ENCODE measurements around the gene TELO2. TPM values are rescaled to one million over a fixed set of nuclear protein-coding genes. Genes with fewer than 3 reads are reported as not detected.

Gene TELO2
- total RNA-seq, 4 donors from 2014 or later, result 23.1 to 40.0 (median 34.1) TPM

- WGBS, 2 donors, result 85 to 92% methylated on average over 33 to 37 of the region's 38 CpGs
- TF ChIP-seq CTCF (IDR thresholded peaks at IDR 0.05), result no peak
- no peak for TF ChIP-seq POLR2A (IDR thresholded peaks at IDR 0.05)
- no peak for DNase-seq (ENCODE audit: low spot score in 2 of 2)
- intact Hi-C loops (cut with DNase I; ENCODE audit: low total_unique reads), result no loop called here
- no peak overlapping the region for H3K4me3 ChIP-seq (ENCODE audit: low read depth, poor library complexity, severe bottlenecking)
These were observed 33.7 kb downstream of the TELO2 start for GRCh38 chr16:1526608-1527555.

GRCh38 chr16:1527836-1528811 is 35.0 kb downstream of the TELO2 start:
- DNase-seq (ENCODE audit: low spot score in 2 of 2), result peak; percentile 39 to 87
- 60 to 71% methylated on average over 22 to 34 of the region's 42 CpGs for WGBS, 2 donors

GRCh38 chr16:1528921-1529537 is 35.9 kb downstream of the TELO2 start:
- WGBS, 2 donors, result 54 to 67% methylated on average over 28 to 29 of the region's 29 CpGs
- no peak for TF ChIP-seq CTCF (IDR thresholded peaks at IDR 0.05)
- DNase-seq (ENCODE audit: low spot score in 2 of 2), result no peak
- H3K4me3 ChIP-seq (ENCODE audit: low read depth, poor library complexity, severe bottlenecking), result no peak overlapping the region
- intact Hi-C loops (cut with DNase I; ENCODE audit: low total_unique reads), result no loop called here

More at GRCh38 chr16:1527836-1528811, 35.0 kb downstream of the TELO2 start:
- TF ChIP-seq POLR2A (IDR thresholded peaks at IDR 0.05) (no peak), CTCF (IDR thresholded peaks at IDR 0.05) (no peak)
- intact Hi-C loops (cut with DNase I; ENCODE audit: low total_unique reads), result no loop called here
- no peak overlapping the region for H3K4me3 ChIP-seq (ENCODE audit: low read depth, poor library complexity, severe bottlenecking)

- DNase-seq (ENCODE audit: low spot score in 2 of 2), result no peak
- 50 to 53% methylated on average over 26 to 27 of the region's 27 CpGs for WGBS, 2 donors
- H3K4me3 ChIP-seq (ENCODE audit: low read depth, poor library complexity, severe bottlenecking), result no peak overlapping the region
- intact Hi-C loops (cut with DNase I; ENCODE audit: low total_unique reads), result no loop called here
- TF ChIP-seq CTCF (IDR thresholded peaks at IDR 0.05), result no peak
- TF ChIP-seq POLR2A (IDR thresholded peaks at IDR 0.05), result no peak
These were observed 37.3 kb downstream of the TELO2 start for GRCh38 chr16:1530349-1530882.

Data from lower leg skin (tissue), 4 donors.